Naive thymus-derived CD8-positive, alpha-beta T cell (primary cell): ENCODE data around the gene SNX27. TPM values are rescaled to one million over a fixed set of nuclear protein-coding genes. Genes with fewer than 3 reads are reported as not detected.
A peak's percentile ranks its signal among the peaks of the same experiment; 100 is the strongest.

Experiments used
- ATAC-seq, 2 donors: fragments of 150-1000 bp; cut with Tn5 transposase in 1 of 2; sonication (Bioruptor Pico), chemical (Tn5 transposase) in 1 of 2; 1 replicate in 1 of 2; 2 replicates in 1 of 2; pipeline ENCODE4 v1.10.0; 2021; ENCODE audit warnings: mild to moderate bottlenecking in 2 of 2, moderate library complexity in 2 of 2
- POLR2A ChIA-PET: fragments of 350-600 bp; sonication (Branson Sonifier 250); formaldehyde crosslinking; loops from one replicate; lab custom pipeline; 2021; ENCODE audit warnings: antibody characterized with exemption; lab: Charles Lee
- DNase-seq, 10 donors: peaks; one replicate each; pipeline versions ENCODE4 v3.0.0 to v3.0.0-alpha.2; 2020 to 2022
- H3K27ac Mint-ChIP-seq, 10 donors: one replicate each; pipeline ENCODE4 v1.8.0; 2020 to 2022; ENCODE audit warnings: mild to moderate bottlenecking in 10 of 10, mixed read lengths in 10 of 10, moderate library complexity in 4 of 10, inconsistent platforms in 1 of 10
- H3K27me3 Mint-ChIP-seq, 5 donors: one replicate each; pipeline ENCODE4 v1.8.0; 2021 to 2022; ENCODE audit warnings: mixed read lengths in 5 of 5
- H3K36me3 Mint-ChIP-seq, 3 donors: one replicate each; pipeline ENCODE4 v1.8.0; 2020 to 2022; ENCODE audit warnings: mixed read lengths in 3 of 3, mild to moderate bottlenecking in 2 of 3, inconsistent platforms in 1 of 3
- H3K4me1 Mint-ChIP-seq, 4 donors: one replicate each; pipeline ENCODE4 v1.8.0; 2021 to 2022; ENCODE audit warnings: mixed read lengths in 4 of 4
- H3K4me3 Mint-ChIP-seq, 10 donors: one replicate each; pipeline ENCODE4 v1.8.0; 2020 to 2022; ENCODE audit warnings: mild to moderate bottlenecking in 10 of 10, mixed read lengths in 10 of 10, moderate library complexity in 6 of 10, inconsistent platforms in 1 of 10
- H3K9me3 Mint-ChIP-seq, 9 donors: one replicate each; pipeline ENCODE4 v1.8.0; 2020 to 2022; ENCODE audit warnings: mixed read lengths in 9 of 9, mild to moderate bottlenecking in 3 of 9, inconsistent platforms in 1 of 9, moderate library complexity in 1 of 9
- polyA plus RNA-seq, 3 donors: library from polyadenylated mRNA; unstranded; fragments of 300-500 nt; fragmentation: Illumina TruSeq; gene quantifications; one replicate each; pipeline ENCODE4 v1.2.3, GENCODE V29; 2021
- total RNA-seq, 8 experiments: library from RNA in 2 of 8; stranded (reverse) in 2 of 8; gene quantifications; one replicate each; pipeline ENCODE4 v1.2.3 and lab custom pipeline; 2021 to 2026

SNX27 gene
- total and polyA plus RNA-seq, 5 experiments from 2014 or later: 8.3 to 33.3 (median 12.2) TPM

GRCh38 chr1:151692226-151692625 lies 80.4 kb downstream of the SNX27 start:
- Mint-ChIP-seq H3K4me1 (peaks cover 0 to 9% (median 8%) of the 10 kb centered on the region in 4 donors), H3K9me3 (no peaks in the 10 kb centered on the region), H3K27me3 (no peaks in the 10 kb centered on the region), H3K27ac (peak overlapping the region in 3 of 10 donors; percentile 24 to 55 (median 50)), H3K4me3 (no peak overlapping the region), H3K36me3 (peaks cover 0 to 83% (median 15%) of the 10 kb centered on the region in 3 donors)
- POLR2A ChIA-PET: no interaction called here
- ATAC-seq: peak in 1 of 2 donors; percentile 20
- DNase-seq: no peak

DNA sequence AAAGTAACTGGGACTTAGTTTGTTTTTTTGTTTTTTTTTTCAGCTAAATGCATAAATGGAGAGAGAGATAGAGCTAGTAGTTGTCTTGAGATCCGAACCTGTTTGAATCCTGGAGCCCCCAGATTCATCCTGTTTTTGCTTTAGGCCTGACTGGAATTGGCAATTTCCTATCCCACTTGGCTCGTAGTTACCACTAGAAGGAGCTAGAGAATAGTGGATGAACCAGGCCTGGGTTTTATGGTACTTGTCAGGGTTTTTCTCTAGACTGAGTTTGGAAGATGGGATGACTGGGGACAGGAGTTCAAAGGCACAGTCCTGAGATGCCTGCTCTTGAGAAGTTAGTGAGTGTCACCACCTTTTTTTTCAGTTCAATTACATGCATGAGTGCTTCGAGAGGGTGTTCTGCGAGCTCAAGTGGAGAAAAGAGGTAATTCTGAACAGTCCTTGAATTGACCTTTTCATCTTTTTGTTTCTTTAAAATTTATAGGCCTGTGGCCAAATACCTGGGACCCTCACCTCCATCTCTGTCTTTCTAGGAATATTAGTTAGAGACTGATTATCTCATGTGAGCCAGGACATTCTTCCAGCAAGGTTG lies 81.3 kb downstream of the SNX27 start:
- Mint-ChIP-seq H3K36me3 (peaks cover 0 to 82% (median 17%) of the 10 kb centered on the region in 3 donors), H3K27me3 (no peaks in the 10 kb centered on the region), H3K9me3 (no peaks in the 10 kb centered on the region), H3K4me1 (peaks cover 0 to 9% (median 8%) of the 10 kb centered on the region in 4 donors), H3K27ac (peak overlapping the region in 1 of 10 donors; percentile 52), H3K4me3 (no peak overlapping the region)
- DNase-seq (no peak), ATAC-seq (no peak)
- POLR2A ChIA-PET: interaction anchor here (0.7 kb wide), 1 partner anchor 23 kb away, joined by 3 read pairs; no protein-coding TSS in a partner anchor

GRCh38 chr1:151701515-151701914 lies 89.7 kb downstream of the SNX27 start:
- no peak for ATAC-seq
- H3K27me3 Mint-ChIP-seq: peaks cover 0 to 3% (median 0%) of the 10 kb centered on the region in 5 donors
- H3K9me3 Mint-ChIP-seq: no peaks in the 10 kb centered on the region
- H3K4me3 Mint-ChIP-seq: no peak overlapping the region
- no peak for DNase-seq
- POLR2A ChIA-PET: no interaction called here
- no peak overlapping the region for H3K27ac Mint-ChIP-seq
- peaks cover 0 to 18% (median 5%) of the 10 kb centered on the region in 4 donors for H3K4me1 Mint-ChIP-seq
- peaks cover 0 to 45% (median 22%) of the 10 kb centered on the region in 3 donors for H3K36me3 Mint-ChIP-seq

- no peak overlapping the region for H3K4me3 Mint-ChIP-seq
- peak overlapping the region in 2 of 10 donors; percentile 28 to 86 for H3K27ac Mint-ChIP-seq
- DNase-seq (no peak), ATAC-seq (no peak)
- peaks cover 0 to 3% (median 0%) of the 10 kb centered on the region in 5 donors for H3K27me3 Mint-ChIP-seq
- H3K36me3 Mint-ChIP-seq: peaks cover 0 to 33% (median 20%) of the 10 kb centered on the region in 3 donors
- peaks cover 3 to 24% (median 5%) of the 10 kb centered on the region in 4 donors for H3K4me1 Mint-ChIP-seq
- POLR2A ChIA-PET: no interaction called here
- no peaks in the 10 kb centered on the region for H3K9me3 Mint-ChIP-seq
These were observed 91.1 kb downstream of the SNX27 start for GRCh38 chr1:151702936-151703335.

DNA sequence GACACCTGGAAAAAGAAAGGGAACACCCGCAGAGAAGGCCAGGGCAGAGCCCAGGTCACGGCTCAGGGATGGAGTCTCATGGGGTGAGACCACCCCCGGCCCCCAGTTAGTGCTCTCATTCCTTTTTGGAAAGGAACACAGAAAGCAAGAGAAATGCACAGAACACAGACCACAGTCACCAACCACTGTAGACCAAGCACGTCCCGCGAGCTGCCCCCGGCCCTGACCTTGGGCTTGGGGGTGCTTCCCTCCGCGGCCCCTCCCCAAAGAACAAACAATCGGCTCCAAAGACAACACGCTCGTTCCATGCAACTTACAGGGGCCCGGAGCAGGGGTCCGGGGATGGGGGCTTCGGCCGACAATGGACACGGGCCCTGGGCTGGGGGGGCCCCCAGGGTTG lies 92.0 kb downstream of the SNX27 start:
- POLR2A ChIA-PET: no interaction called here
- Mint-ChIP-seq H3K4me1 (peaks cover 3 to 24% (median 5%) of the 10 kb centered on the region in 4 donors), H3K27me3 (peaks cover 0 to 3% (median 0%) of the 10 kb centered on the region in 5 donors), H3K9me3 (no peaks in the 10 kb centered on the region), H3K36me3 (peaks cover 0 to 28% (median 20%) of the 10 kb centered on the region in 3 donors), H3K27ac (peak overlapping the region in 3 of 10 donors; percentile 36 to 75 (median 58)), H3K4me3 (no peak overlapping the region)
- DNase-seq: no peak
- ATAC-seq: no peak

- Mint-ChIP-seq H3K27ac (peak overlapping the region in 1 of 10 donors; percentile 8), H3K9me3 (no peaks in the 10 kb centered on the region), H3K4me1 (peaks cover 3 to 24% (median 5%) of the 10 kb centered on the region in 4 donors), H3K4me3 (no peak overlapping the region), H3K36me3 (peaks cover 0 to 24% (median 17%) of the 10 kb centered on the region in 3 donors), H3K27me3 (peaks cover 0 to 3% (median 0%) of the 10 kb centered on the region in 5 donors)
- ATAC-seq: no peak
- no peak for DNase-seq
- POLR2A ChIA-PET: no interaction called here
These were observed 92.4 kb downstream of the SNX27 start for GRCh38 chr1:151704246-151704645.

GRCh38 chr1:151705146-151705545 lies 93.3 kb downstream of the SNX27 start:
- Mint-ChIP-seq H3K9me3 (no peaks in the 10 kb centered on the region), H3K27me3 (peaks cover 0 to 3% (median 0%) of the 10 kb centered on the region in 5 donors), H3K36me3 (peaks cover 0 to 15% (median 10%) of the 10 kb centered on the region in 3 donors), H3K27ac (no peak overlapping the region), H3K4me1 (peaks cover 3 to 24% (median 5%) of the 10 kb centered on the region in 4 donors), H3K4me3 (no peak overlapping the region)
- ATAC-seq (no peak), DNase-seq (no peak)
- POLR2A ChIA-PET: no interaction called here

DNA sequence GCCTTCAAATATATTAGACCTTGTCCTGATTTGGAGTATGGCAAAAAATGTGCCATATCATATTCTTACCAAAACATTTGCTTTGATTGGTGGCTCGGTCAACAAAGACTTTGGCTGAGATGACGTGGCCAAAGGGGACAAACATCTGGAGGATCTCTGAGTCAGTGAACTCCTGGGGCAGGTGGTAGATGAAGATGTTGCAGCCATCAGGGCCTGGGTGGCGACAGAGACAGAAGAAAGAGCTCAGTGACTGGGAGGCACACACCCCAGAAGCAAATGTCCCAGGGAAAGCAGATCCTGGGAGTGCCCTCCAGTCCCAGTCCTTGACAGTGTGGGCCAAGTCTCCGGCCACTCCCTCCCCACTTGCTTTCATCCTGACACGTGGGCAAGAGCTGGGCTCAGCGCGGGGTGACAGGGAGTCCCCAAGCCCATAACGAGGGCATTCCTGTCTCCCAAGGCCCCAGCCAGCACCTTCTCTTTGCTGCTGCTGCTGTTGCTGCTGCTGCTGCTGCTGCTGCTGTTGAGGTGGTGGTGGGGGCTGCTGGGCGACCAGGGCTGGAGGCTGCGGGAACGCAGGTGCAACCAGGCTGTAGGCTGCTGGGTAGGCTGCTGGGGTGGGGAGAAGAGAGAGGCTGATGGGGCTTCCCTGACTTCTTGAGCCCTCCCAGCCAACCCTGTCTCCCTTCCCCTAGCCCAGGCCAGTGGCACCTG lies 94.1 kb downstream of the SNX27 start:
- H3K4me1 Mint-ChIP-seq: peaks cover 3 to 24% (median 5%) of the 10 kb centered on the region in 4 donors
- ATAC-seq: no peak
- H3K36me3 Mint-ChIP-seq: peaks cover 0 to 7% (median 2%) of the 10 kb centered on the region in 3 donors
- peaks cover 0 to 3% (median 0%) of the 10 kb centered on the region in 5 donors for H3K27me3 Mint-ChIP-seq
- POLR2A ChIA-PET: no interaction called here
- peak overlapping the region in 1 of 10 donors; percentile 44 for H3K27ac Mint-ChIP-seq
- no peak overlapping the region for H3K4me3 Mint-ChIP-seq
- H3K9me3 Mint-ChIP-seq: no peaks in the 10 kb centered on the region
- DNase-seq: no peak

GRCh38 chr1:151706464-151707415 lies 94.9 kb downstream of the SNX27 start:
- no peaks in the 10 kb centered on the region for H3K36me3 Mint-ChIP-seq
- H3K27ac Mint-ChIP-seq: peak overlapping the region in 2 of 10 donors; percentile 7 to 40
- ATAC-seq: no peak
- DNase-seq: no peak
- H3K4me1 Mint-ChIP-seq: peaks cover 3 to 24% (median 5%) of the 10 kb centered on the region in 4 donors
- POLR2A ChIA-PET: no interaction called here
- H3K9me3 Mint-ChIP-seq: no peaks in the 10 kb centered on the region
- H3K4me3 Mint-ChIP-seq: no peak overlapping the region
- H3K27me3 Mint-ChIP-seq: peaks cover 0 to 3% (median 0%) of the 10 kb centered on the region in 5 donors

DNA sequence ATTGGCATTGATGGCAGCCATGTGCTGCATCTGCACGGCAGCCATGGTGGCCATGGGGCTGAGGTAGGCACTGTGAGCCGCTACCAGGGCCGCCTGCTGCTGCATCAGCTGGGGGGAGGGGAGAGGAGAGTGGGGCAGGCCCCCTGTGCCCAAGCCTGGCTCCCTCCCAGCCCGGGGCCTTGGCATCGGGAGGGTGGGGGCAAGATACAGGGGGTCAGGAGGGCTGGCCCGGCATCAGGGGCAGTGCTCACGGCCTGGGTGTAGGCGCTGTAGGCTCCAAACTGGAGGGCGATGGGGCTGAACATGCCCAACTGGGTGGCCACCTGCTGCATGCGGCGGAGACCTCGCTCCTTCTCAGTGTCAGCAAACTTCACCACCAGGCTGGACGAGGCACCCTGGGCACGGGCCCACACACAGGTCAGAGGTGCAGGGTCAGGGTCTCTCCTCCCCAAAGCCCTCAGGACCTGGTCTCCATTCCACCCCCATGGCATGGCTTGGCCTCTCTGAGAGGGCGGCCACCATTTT lies 95.8 kb downstream of the SNX27 start:
- POLR2A ChIA-PET: no interaction called here
- H3K4me1 Mint-ChIP-seq: peaks cover 3 to 21% (median 5%) of the 10 kb centered on the region in 4 donors
- H3K9me3 Mint-ChIP-seq: no peaks in the 10 kb centered on the region
- ATAC-seq: no peak
- H3K27ac Mint-ChIP-seq: no peak overlapping the region
- no peaks in the 10 kb centered on the region for H3K36me3 Mint-ChIP-seq
- no peak for DNase-seq
- no peak overlapping the region for H3K4me3 Mint-ChIP-seq
- H3K27me3 Mint-ChIP-seq: peaks cover 0 to 10% (median 5%) of the 10 kb centered on the region in 5 donors

DNA sequence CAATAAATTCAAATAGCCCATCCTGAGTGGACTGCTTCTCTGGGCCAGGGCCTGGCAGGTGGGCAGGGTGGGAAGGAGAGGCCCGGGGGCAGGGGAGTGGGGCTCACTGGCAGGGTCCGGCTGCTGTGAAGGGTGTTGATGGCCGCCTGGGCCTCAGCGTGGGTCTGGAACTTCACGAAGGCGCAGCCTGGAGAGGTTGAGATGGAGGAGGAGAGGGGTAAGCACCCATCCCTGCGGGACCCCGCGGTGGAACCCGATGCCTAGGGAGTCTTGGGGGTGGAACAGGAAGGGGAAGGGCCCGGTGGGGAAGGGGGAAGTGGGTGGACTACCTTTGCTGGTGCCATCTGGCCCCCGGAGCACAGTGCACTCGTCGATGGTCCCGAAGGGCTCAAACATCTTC lies 97.0 kb downstream of the SNX27 start:
- Mint-ChIP-seq H3K4me1 (peaks cover 0 to 9% (median 1%) of the 10 kb centered on the region in 4 donors), H3K27me3 (peaks cover 0 to 15% (median 10%) of the 10 kb centered on the region in 5 donors), H3K9me3 (no peaks in the 10 kb centered on the region), H3K27ac (no peak overlapping the region), H3K4me3 (no peak overlapping the region), H3K36me3 (no peaks in the 10 kb centered on the region)
- no peak for DNase-seq
- POLR2A ChIA-PET: no interaction called here
- no peak for ATAC-seq
